KOPT-K1 (cell line): ENCODE data around the gene ST8SIA6.
"Not testable (repeated sequence)": the region's sequence is repeated elsewhere in the genome, so short reads cannot be mapped to it uniquely, and the experiment has no call there.

Source experiments
- H3K27ac ChIP-seq: fragments of 200-600 bp; sonication (generic); 2 replicates; pipeline ENCODE4 v1.5.1; 2016; ENCODE audit warnings: antibody characterized with exemption, mild to moderate bottlenecking, low read depth, low read length; ENCODE audit not compliant: poor library complexity, severe bottlenecking
- H3K36me3 ChIP-seq: fragments of 200-600 bp; sonication (generic); 2 replicates; pipeline ENCODE4 v1.5.1; 2017; ENCODE audit warnings: antibody characterized with exemption, mild to moderate bottlenecking, low read length, moderate library complexity; ENCODE audit not compliant: insufficient read depth
- H3K9me3 ChIP-seq: fragments of 200-600 bp; sonication (generic); 2 replicates; pipeline ENCODE4 v1.5.1; 2017; ENCODE audit warnings: antibody characterized with exemption, low read length, mild to moderate bottlenecking; ENCODE audit not compliant: insufficient read depth, poor library complexity, severe bottlenecking

Gene ST8SIA6

GRCh38 chr10:17423632-17424186, 30.7 kb downstream of the ST8SIA6 start:
- Histone ChIP-seq H3K27ac (no peak overlapping the region), H3K9me3 (no peaks in the 10 kb centered on the region), H3K36me3 (no peaks in the 10 kb centered on the region)

- H3K36me3 ChIP-seq: no peaks in the 10 kb centered on the region
- no peak overlapping the region for H3K27ac ChIP-seq
- H3K9me3 ChIP-seq: no peaks in the 10 kb centered on the region
Observed at GRCh38 chr10:17422931-17423330, 31.5 kb downstream of the ST8SIA6 start.

- H3K9me3 ChIP-seq: peaks cover 7% of the 10 kb centered on the region
- no peak overlapping the region for H3K27ac ChIP-seq
- H3K36me3 ChIP-seq: no peaks in the 10 kb centered on the region
Observed at GRCh38 chr10:17418249-17418648, 36.1 kb downstream of the ST8SIA6 start.

- Histone ChIP-seq H3K9me3 (peaks cover 7% of the 10 kb centered on the region), H3K27ac (no peak overlapping the region)
Observed at GRCh38 chr10:17416442-17417211, 37.8 kb downstream of the ST8SIA6 start.

GRCh38 chr10:17415046-17415658, 39.2 kb downstream of the ST8SIA6 start:
- H3K36me3 ChIP-seq: no peaks in the 10 kb centered on the region
- H3K9me3 ChIP-seq: peaks cover 7% of the 10 kb centered on the region
- no peak overlapping the region for H3K27ac ChIP-seq

More at GRCh38 chr10:17416442-17417211, 37.8 kb downstream of the ST8SIA6 start:
- H3K36me3 ChIP-seq: no peaks in the 10 kb centered on the region

- Histone ChIP-seq H3K27ac (no peak overlapping the region), H3K36me3 (no peaks in the 10 kb centered on the region), H3K9me3 (peaks cover 7% of the 10 kb centered on the region)
Observed at GRCh38 chr10:17414484-17414883, 39.9 kb downstream of the ST8SIA6 start.

GRCh38 chr10:17413876-17414275, 40.5 kb downstream of the ST8SIA6 start:
- Histone ChIP-seq H3K36me3 (no peaks in the 10 kb centered on the region), H3K27ac (no peak overlapping the region), H3K9me3 (peaks cover 7% of the 10 kb centered on the region)

- Histone ChIP-seq H3K36me3 (no peaks in the 10 kb centered on the region), H3K9me3 (peaks cover 7% of the 10 kb centered on the region), H3K27ac (no peak overlapping the region)
Observed at GRCh38 chr10:17412323-17412722, 42.1 kb downstream of the ST8SIA6 start.

GRCh38 chr10:17410907-17411306, 43.5 kb downstream of the ST8SIA6 start:
- Histone ChIP-seq H3K27ac (no peak overlapping the region), H3K36me3 (no peaks in the 10 kb centered on the region), H3K9me3 (no peaks in the 10 kb centered on the region)

GRCh38 chr10:17409170-17409733, 45.1 kb downstream of the ST8SIA6 start:
- Histone ChIP-seq H3K9me3 (no peaks in the 10 kb centered on the region), H3K36me3 (no peaks in the 10 kb centered on the region), H3K27ac (no peak overlapping the region)

GRCh38 chr10:17407047-17407446, 47.3 kb downstream of the ST8SIA6 start:
- Histone ChIP-seq H3K27ac (no peak overlapping the region), H3K36me3 (no peaks in the 10 kb centered on the region), H3K9me3 (no peaks in the 10 kb centered on the region)

GRCh38 chr10:17406036-17406834, 48.2 kb downstream of the ST8SIA6 start:
- Histone ChIP-seq H3K9me3 (no peaks in the 10 kb centered on the region), H3K27ac (no peak overlapping the region), H3K36me3 (no peaks in the 10 kb centered on the region)

GRCh38 chr10:17403161-17403560, 51.2 kb downstream of the ST8SIA6 start:
- Histone ChIP-seq H3K27ac (no peak overlapping the region), H3K36me3 (no peaks in the 10 kb centered on the region)

GRCh38 chr10:17402040-17402439, 52.4 kb downstream of the ST8SIA6 start:
- not testable (repeated sequence) for H3K36me3 ChIP-seq, H3K9me3 ChIP-seq, H3K27ac ChIP-seq

More at GRCh38 chr10:17403161-17403560, 51.2 kb downstream of the ST8SIA6 start:
- no peaks in the 10 kb centered on the region for H3K9me3 ChIP-seq

GRCh38 chr10:17396004-17396403, 58.4 kb downstream of the ST8SIA6 start:
- no peaks in the 10 kb centered on the region for H3K9me3 ChIP-seq
- no peak overlapping the region for H3K27ac ChIP-seq
- no peaks in the 10 kb centered on the region for H3K36me3 ChIP-seq
